Measurements from ENCODE around the gene KLHL1. TPM values are rescaled to one million over a fixed set of nuclear protein-coding genes. Genes with fewer than 3 reads are reported as not detected.

The KLHL1 gene
- polyA plus RNA-seq, 1 of the 3 experiments (the other 2 are of a cell fraction), result not detected

GRCh38 chr13:69903081-69903480, 205.2 kb downstream of the KLHL1 start:
- Histone ChIP-seq H3F3A (replicated peaks; ENCODE audit: insufficient read depth) (no peaks in the 10 kb centered on the region), H3K4me1 (ENCODE audit: control insufficient read depth in 1 of 2, insufficient read depth in 2 of 2, low read depth in 1 of 2, low read length in 1 of 2) (no peaks in the 10 kb centered on the region), H3K79me2 (ENCODE audit: insufficient read depth) (no peaks in the 10 kb centered on the region), H3K4me2 (no peak overlapping the region), H3K27ac (ENCODE audit: low read depth in 2 of 2, low read length in 1 of 2) (no peak overlapping the region), H3K4me3 (ENCODE audit: low read depth in 2 of 2, low read length in 1 of 2) (no peak overlapping the region), H3K36me3 (replicated peaks in 1 of 2; ENCODE audit: control insufficient read depth in 1 of 2, insufficient read depth in 2 of 2, low read length in 1 of 2) (no peaks in the 10 kb centered on the region), H4K20me1 (ENCODE audit: insufficient read depth) (no peaks in the 10 kb centered on the region), H2AFZ (ENCODE audit: low read depth) (no peak overlapping the region), H3K9me2 (no peaks in the 10 kb centered on the region), H3K27me3 (ENCODE audit: insufficient read depth) (no peaks in the 10 kb centered on the region), H3K9ac (no peak overlapping the region), H3K9me3 (no peaks in the 10 kb centered on the region)
- DNase-seq, result no peak
- CTCF ChIA-PET, result no interaction called here
- 64% methylated on average over 2 of the region's 2 CpGs for WGBS (ENCODE audit: low lambda C conversion rate)
- no peak for TF ChIP-seq RXRA (IDR thresholded peaks at IDR 0.05; ENCODE audit: borderline replicate concordance, low read depth)
- POLR2A ChIA-PET, result no interaction called here

GRCh38 chr13:69882451-69882850, 225.8 kb downstream of the KLHL1 start:
- Histone ChIP-seq H3K9me3 (no peaks in the 10 kb centered on the region), H3K79me2 (ENCODE audit: insufficient read depth) (no peaks in the 10 kb centered on the region), H2AFZ (ENCODE audit: low read depth) (no peak overlapping the region), H3K27ac (ENCODE audit: low read depth in 2 of 2, low read length in 1 of 2) (no peak overlapping the region), H4K20me1 (ENCODE audit: insufficient read depth) (no peaks in the 10 kb centered on the region), H3K4me3 (ENCODE audit: low read depth in 2 of 2, low read length in 1 of 2) (no peak overlapping the region), H3K4me2 (no peak overlapping the region), H3K9me2 (no peaks in the 10 kb centered on the region), H3K4me1 (ENCODE audit: control insufficient read depth in 1 of 2, insufficient read depth in 2 of 2, low read depth in 1 of 2, low read length in 1 of 2) (no peaks in the 10 kb centered on the region; a peak in 1 of 4 replicates), H3K27me3 (ENCODE audit: insufficient read depth) (no peaks in the 10 kb centered on the region), H3K9ac (no peak overlapping the region), H3F3A (replicated peaks; ENCODE audit: insufficient read depth) (no peaks in the 10 kb centered on the region), H3K36me3 (replicated peaks in 1 of 2; ENCODE audit: control insufficient read depth in 1 of 2, insufficient read depth in 2 of 2, low read length in 1 of 2) (no peaks in the 10 kb centered on the region)
- CTCF ChIA-PET, result no interaction called here
- POLR2A ChIA-PET, result no interaction called here
- TF ChIP-seq GATA2 (CRISPR knock-in tag; IDR thresholded peaks at IDR 0.05) (no peak), TEAD4 (IDR thresholded peaks at IDR 0.05; ENCODE audit: borderline replicate concordance, insufficient read depth) (no peak), GABPA (IDR thresholded peaks at IDR 0.05; ENCODE audit: low read depth) (no peak), JUND (IDR thresholded peaks at IDR 0.05) (no peak), ELF1 (IDR thresholded peaks at IDR 0.05) (no peak), MEF2A (IDR thresholded peaks at IDR 0.05; ENCODE audit: borderline replicate concordance, low read depth) (no peak), CTCF (IDR thresholded peaks at IDR 0.05) (no peak), EZH2phosphoT487 (IDR thresholded peaks at IDR 0.05; ENCODE audit: borderline replicate concordance, low read depth) (no peak), YY1 (IDR thresholded peaks at IDR 0.05; ENCODE audit: low read depth) (no peak), TCF12 (IDR thresholded peaks at IDR 0.05) (no peak), RFX5 (IDR thresholded peaks at IDR 0.05; ENCODE audit: low read length) (no peak), FOXJ3 (CRISPR knock-in tag; IDR thresholded peaks at IDR 0.05) (no peak), SMC3 (IDR thresholded peaks at IDR 0.05; ENCODE audit: low read depth, low read length) (no peak), SIN3A (IDR thresholded peaks at IDR 0.05; ENCODE audit: borderline replicate concordance, low read depth, low read length) (no peak), RAD21 (IDR thresholded peaks at IDR 0.05; ENCODE audit: low read length) (no peak), RCOR1 (IDR thresholded peaks at IDR 0.05; ENCODE audit: low read length) (no peak), NRF1 (IDR thresholded peaks at IDR 0.05; ENCODE audit: low read depth, low read length) (no peak), MXI1 (IDR thresholded peaks at IDR 0.05; ENCODE audit: low read depth, low read length) (no peak), EP300 (IDR thresholded peaks at IDR 0.05; ENCODE audit: borderline replicate concordance in 1 of 2, low read depth in 1 of 2, low read length in 1 of 2) (no peak), CHD2 (IDR thresholded peaks at IDR 0.05; ENCODE audit: low read length, partially characterized antibody) (no peak)
- DNase-seq, result no peak
- 19% methylated on average over 1 of the region's 1 CpG for WGBS (ENCODE audit: low lambda C conversion rate)
